Peyer's patch (tissue), 4 donors: ENCODE results near the gene DROSHA.

Source experiments
- POLR2A ChIP-seq, 2 donors: fragments of 450-650 bp; IDR thresholded peaks; one replicate each; pipeline ENCODE4 v1.5.1; 2017; ENCODE audit warnings: antibody characterized with exemption in 2 of 2, mild to moderate bottlenecking in 2 of 2, moderate library complexity in 2 of 2
- TF ChIP-seq, protein P1 (sequence below), 6 experiments: fragments of 450-650 bp in 4 of 6; fragments of 200-600 bp in 2 of 6; sonication (generic) in 1 of 6; IDR thresholded peaks; one replicate each; pipeline ENCODE4 v1.5.1; 2017 to 2019; ENCODE audit warnings: antibody characterized with exemption in 6 of 6, mild to moderate bottlenecking in 3 of 6, moderate library complexity in 1 of 6

DNA sequence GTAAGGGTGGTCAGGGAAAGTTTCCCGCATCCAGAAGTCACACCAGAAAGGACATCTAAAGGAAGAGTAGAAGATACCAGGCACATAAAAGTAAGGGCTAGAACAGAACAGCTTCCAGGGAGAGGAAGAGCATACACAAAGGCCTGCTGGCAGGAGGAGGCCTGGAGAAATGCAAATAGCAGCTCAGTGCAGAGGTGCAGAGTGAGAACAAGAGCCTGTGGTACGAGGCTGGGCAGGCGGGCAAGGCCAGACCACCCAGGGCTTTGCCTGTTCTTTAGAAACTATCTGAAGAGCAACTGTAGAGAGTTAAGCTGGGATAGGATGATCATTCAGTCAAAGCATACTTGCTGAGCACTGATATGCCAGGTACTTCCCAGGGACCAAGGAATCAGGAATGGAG, 115.3 kb downstream of the DROSHA start:
- TF ChIP-seq, protein P1, sequence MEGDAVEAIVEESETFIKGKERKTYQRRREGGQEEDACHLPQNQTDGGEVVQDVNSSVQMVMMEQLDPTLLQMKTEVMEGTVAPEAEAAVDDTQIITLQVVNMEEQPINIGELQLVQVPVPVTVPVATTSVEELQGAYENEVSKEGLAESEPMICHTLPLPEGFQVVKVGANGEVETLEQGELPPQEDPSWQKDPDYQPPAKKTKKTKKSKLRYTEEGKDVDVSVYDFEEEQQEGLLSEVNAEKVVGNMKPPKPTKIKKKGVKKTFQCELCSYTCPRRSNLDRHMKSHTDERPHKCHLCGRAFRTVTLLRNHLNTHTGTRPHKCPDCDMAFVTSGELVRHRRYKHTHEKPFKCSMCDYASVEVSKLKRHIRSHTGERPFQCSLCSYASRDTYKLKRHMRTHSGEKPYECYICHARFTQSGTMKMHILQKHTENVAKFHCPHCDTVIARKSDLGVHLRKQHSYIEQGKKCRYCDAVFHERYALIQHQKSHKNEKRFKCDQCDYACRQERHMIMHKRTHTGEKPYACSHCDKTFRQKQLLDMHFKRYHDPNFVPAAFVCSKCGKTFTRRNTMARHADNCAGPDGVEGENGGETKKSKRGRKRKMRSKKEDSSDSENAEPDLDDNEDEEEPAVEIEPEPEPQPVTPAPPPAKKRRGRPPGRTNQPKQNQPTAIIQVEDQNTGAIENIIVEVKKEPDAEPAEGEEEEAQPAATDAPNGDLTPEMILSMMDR (IDR thresholded peaks at IDR 0.05) = no peak
- TF ChIP-seq POLR2A (IDR thresholded peaks at IDR 0.05) = no peak
